Mesothelial cell of epicardium (in vitro differentiated cells): ENCODE data around the gene HSD17B3. TPM values are rescaled to one million over a fixed set of nuclear protein-coding genes. Genes with fewer than 3 reads are reported as not detected.

Experiments
- DNase-seq, 2 experiments: peaks; one replicate each; pipeline ENCODE4 v3.0.0; 2021; ENCODE audit warnings: low spot score in 2 of 2; ENCODE audit not compliant: unreplicated experiment in 2 of 2
- H3K27ac Mint-ChIP-seq: 2 replicates; pipeline ENCODE4 v1.8.0; 2021; ENCODE audit warnings: mixed read lengths
- H3K27me3 Mint-ChIP-seq: 2 replicates; pipeline ENCODE4 v1.8.0; 2021; ENCODE audit warnings: low read depth, mixed read lengths
- H3K36me3 Mint-ChIP-seq: 2 replicates; pipeline ENCODE4 v1.8.0; 2021; ENCODE audit warnings: mixed read lengths
- H3K4me1 Mint-ChIP-seq: 2 replicates; pipeline ENCODE4 v1.8.0; 2021; ENCODE audit warnings: mixed read lengths
- H3K4me3 Mint-ChIP-seq: 2 replicates; pipeline ENCODE4 v1.8.0; 2021; ENCODE audit warnings: mild to moderate bottlenecking, moderate library complexity, mixed read lengths
- H3K9me3 Mint-ChIP-seq: 2 replicates; pipeline ENCODE4 v1.8.0; 2021; ENCODE audit warnings: mixed read lengths
- CTCF ChIP-seq: fragments of 200-600 bp; sonication (generic); IDR thresholded peaks from one replicate; pipeline ENCODE4 v1.5.0; 2021; ENCODE audit warnings: antibody characterized with exemption; ENCODE audit not compliant: unreplicated experiment
- total RNA-seq: library from RNA; stranded (reverse); gene quantifications from 3 replicates; pipeline ENCODE4 v1.2.1, GENCODE V29; 2021

The HSD17B3 gene
- total RNA-seq, 1 donor from 2014 or later = not detected

GRCh38 chr9:96209407-96210271 is 92.3 kb downstream of the HSD17B3 start:
- Mint-ChIP-seq H3K4me3 (no peak overlapping the region), H3K27ac (no peak overlapping the region), H3K27me3 (peaks cover 22% of the 10 kb centered on the region), H3K9me3 (peaks cover 3% of the 10 kb centered on the region), H3K4me1 (no peaks in the 10 kb centered on the region), H3K36me3 (no peaks in the 10 kb centered on the region)
- TF ChIP-seq CTCF = no peak
- DNase-seq = no peak

GRCh38 chr9:96206156-96206751 is 95.7 kb downstream of the HSD17B3 start:
- no peak for TF ChIP-seq CTCF
- H3K4me3 Mint-ChIP-seq = no peak overlapping the region
- H3K27me3 Mint-ChIP-seq = peaks cover 15% of the 10 kb centered on the region
- no peaks in the 10 kb centered on the region for H3K36me3 Mint-ChIP-seq
- H3K4me1 Mint-ChIP-seq = no peaks in the 10 kb centered on the region
- H3K9me3 Mint-ChIP-seq = peaks cover 4% of the 10 kb centered on the region
- no peak overlapping the region for H3K27ac Mint-ChIP-seq
- no peak for DNase-seq

GRCh38 chr9:96204853-96205252 is 97.1 kb downstream of the HSD17B3 start:
- TF ChIP-seq CTCF = no peak
- H3K4me3 Mint-ChIP-seq = no peak overlapping the region
- no peak overlapping the region for H3K27ac Mint-ChIP-seq
- no peaks in the 10 kb centered on the region for H3K4me1 Mint-ChIP-seq
- H3K27me3 Mint-ChIP-seq = peaks cover 13% of the 10 kb centered on the region
- DNase-seq = no peak
- H3K36me3 Mint-ChIP-seq = no peaks in the 10 kb centered on the region
- H3K9me3 Mint-ChIP-seq = peaks cover 4% of the 10 kb centered on the region

GRCh38 chr9:96203867-96204501 is 98.0 kb downstream of the HSD17B3 start:
- H3K4me3 Mint-ChIP-seq = no peak overlapping the region
- no peak overlapping the region for H3K27ac Mint-ChIP-seq
- DNase-seq = no peak
- no peaks in the 10 kb centered on the region for H3K36me3 Mint-ChIP-seq
- H3K27me3 Mint-ChIP-seq = peaks cover 14% of the 10 kb centered on the region
- peaks cover 4% of the 10 kb centered on the region for H3K9me3 Mint-ChIP-seq
- TF ChIP-seq CTCF = no peak
- H3K4me1 Mint-ChIP-seq = no peaks in the 10 kb centered on the region

GRCh38 chr9:96202971-96203780 is 98.8 kb downstream of the HSD17B3 start:
- no peaks in the 10 kb centered on the region for H3K36me3 Mint-ChIP-seq
- no peaks in the 10 kb centered on the region for H3K4me1 Mint-ChIP-seq
- no peak for DNase-seq
- H3K4me3 Mint-ChIP-seq = no peak overlapping the region
- TF ChIP-seq CTCF = no peak
- peaks cover 4% of the 10 kb centered on the region for H3K9me3 Mint-ChIP-seq
- no peak overlapping the region for H3K27ac Mint-ChIP-seq
- peaks cover 16% of the 10 kb centered on the region for H3K27me3 Mint-ChIP-seq
